AG20443 (cell line): ENCODE data around the gene DOCK2.
"Not testable (repeated sequence)": the region's sequence is repeated elsewhere in the genome, so short reads cannot be mapped to it uniquely, and the experiment has no call there.

ENCODE experiments used
- DNase-seq: peaks from one replicate; pipeline ENCODE4 v3.0.0; 2012; ENCODE audit warnings: low spot score, mixed read lengths

DOCK2 gene

GRCh38 chr5:169719360-169720314, 82.6 kb downstream of the DOCK2 start:
- DNase-seq: no peak

- no peak for DNase-seq
Measured at GRCh38 chr5:169721771-169722170, 84.7 kb downstream of the DOCK2 start.

- no peak for DNase-seq
Measured at GRCh38 chr5:169723103-169723831, 86.2 kb downstream of the DOCK2 start.

- DNase-seq: no peak
Measured at GRCh38 chr5:169724303-169725087, 87.4 kb downstream of the DOCK2 start.

GRCh38 chr5:169725665-169726064, 88.6 kb downstream of the DOCK2 start:
- not testable (repeated sequence) for DNase-seq

GRCh38 chr5:169728418-169728817, 91.3 kb downstream of the DOCK2 start:
- DNase-seq: no peak

- no peak for DNase-seq
Measured at GRCh38 chr5:169731221-169731620, 94.1 kb downstream of the DOCK2 start.

GRCh38 chr5:169732841-169733240, 95.8 kb downstream of the DOCK2 start:
- DNase-seq: no peak

- no peak for DNase-seq
Measured at GRCh38 chr5:169735913-169736312, 98.8 kb downstream of the DOCK2 start.

GRCh38 chr5:169736653-169737052, 99.6 kb downstream of the DOCK2 start:
- DNase-seq: no peak

GRCh38 chr5:169740435-169740834, 103.4 kb downstream of the DOCK2 start:
- DNase-seq: no peak

GRCh38 chr5:169742771-169743296, 105.8 kb downstream of the DOCK2 start:
- DNase-seq: peak; percentile 79

GRCh38 chr5:169744336-169744735, 107.3 kb downstream of the DOCK2 start:
- DNase-seq: peak; percentile 24

GRCh38 chr5:169745441-169746146, 108.5 kb downstream of the DOCK2 start:
- DNase-seq: peak; percentile 87

- DNase-seq: no peak
Measured at GRCh38 chr5:169746147-169746694, 109.1 kb downstream of the DOCK2 start.

GRCh38 chr5:169748174-169748573, 111.1 kb downstream of the DOCK2 start:
- no peak for DNase-seq

- no peak for DNase-seq
Measured at GRCh38 chr5:169749295-169749694, 112.2 kb downstream of the DOCK2 start.

- DNase-seq: no peak
Measured at GRCh38 chr5:169751490-169751889, 114.4 kb downstream of the DOCK2 start.

- not testable (repeated sequence) for DNase-seq
Measured at GRCh38 chr5:169752566-169752965, 115.5 kb downstream of the DOCK2 start.

- DNase-seq: peak; percentile 75
Measured at GRCh38 chr5:169753795-169754194, 116.7 kb downstream of the DOCK2 start.

GRCh38 chr5:169754737-169755136, 117.7 kb downstream of the DOCK2 start:
- DNase-seq: no peak
